Fibroblast of lung (primary cell): ENCODE results near the gene ANKS6. TPM values are rescaled to one million over a fixed set of nuclear protein-coding genes. Genes with fewer than 3 reads are reported as not detected.

ENCODE experiments used
- DNase-seq, 2 donors: peaks; one replicate each; pipeline versions ENCODE4 v3.0.0 to v3.0.0-alpha.2; 2010; ENCODE audit warnings: low read depth in 2 of 2
- H2AFZ ChIP-seq: 2 replicates; pipeline ENCODE4 v1.5.1; 2012; ENCODE audit warnings: low read length, control low read depth, inconsistent platforms
- H3K27ac ChIP-seq: 2 replicates; pipeline ENCODE4 v1.5.1; 2011; ENCODE audit warnings: low read length, control low read depth; ENCODE audit not compliant: insufficient read depth
- H3K27me3 ChIP-seq: 2 replicates; pipeline ENCODE4 v1.5.1; 2011; ENCODE audit warnings: mild to moderate bottlenecking, low read length; ENCODE audit not compliant: control insufficient read depth, insufficient read depth
- H3K36me3 ChIP-seq: 2 replicates; pipeline ENCODE4 v1.5.1; 2011; ENCODE audit warnings: low read length; ENCODE audit not compliant: control insufficient read depth, insufficient read depth
- H3K4me1 ChIP-seq: 2 replicates; pipeline ENCODE4 v1.5.1; 2011; ENCODE audit warnings: low read length; ENCODE audit not compliant: control insufficient read depth, insufficient read depth; ENCODE audit errors: extremely low read depth
- H3K4me2 ChIP-seq: 2 replicates; pipeline ENCODE4 v1.5.1; 2011; ENCODE audit warnings: low read length, control low read depth; ENCODE audit not compliant: insufficient read depth; ENCODE audit errors: extremely low read depth
- H3K4me3 ChIP-seq, 4 experiments: fragments of 200-600 bp in 1 of 4; sonication (generic) in 1 of 4; replicated peaks in 1 of 4; 2 replicates each; pipeline ENCODE4 v1.5.1; 2011 to 2016; ENCODE audit warnings: low read length in 4 of 4, low read depth in 3 of 4, mild to moderate bottlenecking in 3 of 4, control low read depth in 2 of 4, inconsistent platforms in 1 of 4, mixed read lengths in 1 of 4; ENCODE audit not compliant: insufficient read depth in 1 of 4; ENCODE audit errors: control extremely low read depth in 1 of 4
- H3K79me2 ChIP-seq: 2 replicates; pipeline ENCODE4 v1.5.1; 2012; ENCODE audit warnings: mild to moderate bottlenecking, low read length, inconsistent platforms; ENCODE audit not compliant: control insufficient read depth, insufficient read depth
- H3K9ac ChIP-seq: 2 replicates; pipeline ENCODE4 v1.5.1; 2011; ENCODE audit warnings: mild to moderate bottlenecking, low read length, control low read depth; ENCODE audit not compliant: insufficient read depth
- H3K9me3 ChIP-seq: 2 replicates; pipeline ENCODE4 v1.5.1; 2012; ENCODE audit warnings: low read depth, low read length; ENCODE audit not compliant: control insufficient read depth, insufficient read depth
- H4K20me1 ChIP-seq: 2 replicates; pipeline ENCODE4 v1.5.1; 2011; ENCODE audit warnings: low read length; ENCODE audit not compliant: control insufficient read depth, insufficient read depth; ENCODE audit errors: extremely low read depth
- EZH2 ChIP-seq: IDR thresholded peaks from 2 replicates; pipeline ENCODE4 v1.5.1; 2012; ENCODE audit warnings: low read length, control low read depth, mild to moderate bottlenecking; ENCODE audit errors: missing control alignments
- polyA plus RNA-seq, 2 donors: library from polyadenylated mRNA; depleted of rRNA in 1 of 2; stranded (reverse) in 1 of 2; unstranded in 1 of 2; fragments of >200 nt; gene quantifications; 2 replicates each; pipeline ENCODE4 v1.2.1, GENCODE V29; 2011 to 2012; ENCODE audit warnings: missing spikeins in 1 of 2
- total RNA-seq: library from RNA; depleted of rRNA; stranded (reverse); fragments of >200 nt; gene quantifications from 2 replicates; pipeline ENCODE4 v1.2.1, GENCODE V29; 2014
- TF ChIP-seq, protein P1 (sequence below), 2 donors: IDR thresholded peaks in 1 of 2; conservative IDR thresholded peaks in 1 of 2; 1 replicate in 1 of 2; 2 replicates in 1 of 2; pipeline ENCODE4 v1.5.1; 2011 to 2012; ENCODE audit warnings: low read length in 2 of 2, control low read depth in 1 of 2, inconsistent platforms in 1 of 2, low read depth in 1 of 2, mild to moderate bottlenecking in 1 of 2

Gene ANKS6
- total and polyA plus RNA-seq, 2 donors (not counting 1 experiment from before 2014, with no cell fraction given), result 7.3 to 9.6 TPM

- Histone ChIP-seq H3K9ac (no peak overlapping the region), H3K4me2 (no peak overlapping the region), H3K4me3 (no peak overlapping the region), H2AFZ (no peak overlapping the region), H3K27me3 (peaks cover 10% of the 10 kb centered on the region), H4K20me1 (no peaks in the 10 kb centered on the region), H3K9me3 (no peaks in the 10 kb centered on the region), H3K4me1 (no peaks in the 10 kb centered on the region), H3K79me2 (no peaks in the 10 kb centered on the region), H3K36me3 (no peaks in the 10 kb centered on the region), H3K27ac (no peak overlapping the region)
- TF ChIP-seq, protein P1, sequence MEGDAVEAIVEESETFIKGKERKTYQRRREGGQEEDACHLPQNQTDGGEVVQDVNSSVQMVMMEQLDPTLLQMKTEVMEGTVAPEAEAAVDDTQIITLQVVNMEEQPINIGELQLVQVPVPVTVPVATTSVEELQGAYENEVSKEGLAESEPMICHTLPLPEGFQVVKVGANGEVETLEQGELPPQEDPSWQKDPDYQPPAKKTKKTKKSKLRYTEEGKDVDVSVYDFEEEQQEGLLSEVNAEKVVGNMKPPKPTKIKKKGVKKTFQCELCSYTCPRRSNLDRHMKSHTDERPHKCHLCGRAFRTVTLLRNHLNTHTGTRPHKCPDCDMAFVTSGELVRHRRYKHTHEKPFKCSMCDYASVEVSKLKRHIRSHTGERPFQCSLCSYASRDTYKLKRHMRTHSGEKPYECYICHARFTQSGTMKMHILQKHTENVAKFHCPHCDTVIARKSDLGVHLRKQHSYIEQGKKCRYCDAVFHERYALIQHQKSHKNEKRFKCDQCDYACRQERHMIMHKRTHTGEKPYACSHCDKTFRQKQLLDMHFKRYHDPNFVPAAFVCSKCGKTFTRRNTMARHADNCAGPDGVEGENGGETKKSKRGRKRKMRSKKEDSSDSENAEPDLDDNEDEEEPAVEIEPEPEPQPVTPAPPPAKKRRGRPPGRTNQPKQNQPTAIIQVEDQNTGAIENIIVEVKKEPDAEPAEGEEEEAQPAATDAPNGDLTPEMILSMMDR (conservative IDR thresholded peaks at IDR 0.05 in 1 of 2, IDR thresholded peaks at IDR 0.05 in 1 of 2; ENCODE audit: low read depth in 1 of 2, low read length in 2 of 2), result no peak
- no peak for TF ChIP-seq EZH2
- DNase-seq, result no peak
Observed at GRCh38 chr9:98692392-98692791, 104.0 kb downstream of the ANKS6 start.

- H3K4me1 ChIP-seq, result no peaks in the 10 kb centered on the region
- no peak for DNase-seq
- no peak overlapping the region for H3K4me3 ChIP-seq
- H3K27ac ChIP-seq, result no peak overlapping the region
- no peaks in the 10 kb centered on the region for H3K36me3 ChIP-seq
- H3K9ac ChIP-seq, result no peak overlapping the region
- H3K9me3 ChIP-seq, result no peaks in the 10 kb centered on the region
- H3K27me3 ChIP-seq, result peaks cover 10% of the 10 kb centered on the region
- no peak for TF ChIP-seq EZH2
- TF ChIP-seq, protein P1 (conservative IDR thresholded peaks at IDR 0.05 in 1 of 2, IDR thresholded peaks at IDR 0.05 in 1 of 2; ENCODE audit: low read depth in 1 of 2, low read length in 2 of 2), result no peak
- H3K79me2 ChIP-seq, result no peaks in the 10 kb centered on the region
- H3K4me2 ChIP-seq, result no peak overlapping the region
- H4K20me1 ChIP-seq, result no peaks in the 10 kb centered on the region
- H2AFZ ChIP-seq, result no peak overlapping the region
Observed at GRCh38 chr9:98691890-98692289, 104.5 kb downstream of the ANKS6 start.

DNA sequence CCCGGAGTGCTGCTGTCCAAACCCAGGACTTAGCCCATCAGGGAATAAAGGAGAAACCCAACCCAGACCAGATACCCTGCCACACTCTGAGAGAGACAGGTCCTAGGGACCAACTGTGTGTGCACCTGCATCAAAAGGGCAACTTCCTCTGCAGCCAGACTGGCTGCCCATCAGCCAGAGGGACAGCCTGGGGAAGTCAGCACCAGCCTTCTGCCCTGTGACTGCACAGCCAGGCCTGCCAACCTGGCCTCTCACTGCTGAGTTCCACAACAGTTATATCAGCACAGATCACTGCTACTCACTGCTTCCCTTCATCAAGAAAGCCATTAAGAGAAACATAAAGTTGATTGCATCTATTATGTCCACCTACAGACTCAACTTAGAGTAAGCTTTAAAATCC, 105.7 kb downstream of the ANKS6 start:
- no peak overlapping the region for H3K4me3 ChIP-seq
- H3K4me1 ChIP-seq, result no peaks in the 10 kb centered on the region
- H3K27me3 ChIP-seq, result peaks cover 8% of the 10 kb centered on the region
- no peak overlapping the region for H3K9ac ChIP-seq
- no peaks in the 10 kb centered on the region for H3K36me3 ChIP-seq
- no peaks in the 10 kb centered on the region for H4K20me1 ChIP-seq
- no peak overlapping the region for H3K4me2 ChIP-seq
- no peak for DNase-seq
- no peaks in the 10 kb centered on the region for H3K79me2 ChIP-seq
- TF ChIP-seq, protein P1 (conservative IDR thresholded peaks at IDR 0.05 in 1 of 2, IDR thresholded peaks at IDR 0.05 in 1 of 2; ENCODE audit: low read depth in 1 of 2, low read length in 2 of 2), result no peak
- no peak for TF ChIP-seq EZH2
- H3K9me3 ChIP-seq, result no peaks in the 10 kb centered on the region
- no peak overlapping the region for H2AFZ ChIP-seq
- no peak overlapping the region for H3K27ac ChIP-seq
